Adrenal gland (tissue), 12 donors: ENCODE results near the gene FNIP2. TPM values are rescaled to one million over a fixed set of nuclear protein-coding genes. Genes with fewer than 3 reads are reported as not detected.

Experiments
- DNase-seq, 7 donors: peaks; one replicate each; pipeline ENCODE4 v3.0.0-alpha.2; 2019 to 2020
- H3K27ac ChIP-seq, 5 donors: fragments of 200-600 bp; sonication (generic) in 4 of 5; 1 replicate in 3 of 5; 2 replicates in 2 of 5; pipeline versions ENCODE4 v1.5.1 to v1.8.0; 2016 to 2020; ENCODE audit warnings: mild to moderate bottlenecking in 1 of 5
- H3K27me3 ChIP-seq: fragments of 200-600 bp; 2 replicates; pipeline ENCODE4 v1.8.0; 2021
- H3K36me3 ChIP-seq, 2 donors: fragments of 200-600 bp; replicated peaks in 1 of 2; 1 replicate in 1 of 2; 2 replicates in 1 of 2; pipeline versions ENCODE4 v1.5.1 to v1.8.0; 2018 to 2022
- H3K4me1 ChIP-seq, 2 donors: fragments of 200-600 bp; replicated peaks in 1 of 2; 1 replicate in 1 of 2; 2 replicates in 1 of 2; pipeline versions ENCODE4 v1.5.1 to v1.8.0; 2018 to 2021
- H3K4me3 ChIP-seq, 4 donors: fragments of 200-600 bp; sonication (generic) in 3 of 4; one replicate each; pipeline ENCODE4 v1.5.1; 2016 to 2018
- H3K9me3 ChIP-seq, 3 donors: fragments of 200-600 bp; sonication (generic) in 1 of 3; replicated peaks in 1 of 3; 1 replicate in 2 of 3; 2 replicates in 1 of 3; pipeline versions ENCODE4 v1.5.1 to v1.8.0; 2016 to 2021
- CTCF ChIP-seq, 6 experiments: fragments of 450-650 bp in 4 of 6; fragments of 200-600 bp in 2 of 6; sonication (generic) in 1 of 6; IDR thresholded peaks; 1 replicate in 5 of 6; 2 replicates in 1 of 6; pipeline versions ENCODE4 v1.5.1 to v1.8.0; 2016 to 2021; ENCODE audit warnings: antibody characterized with exemption in 6 of 6, mild to moderate bottlenecking in 2 of 6, moderate library complexity in 1 of 6
- POLR2A ChIP-seq, 2 donors: fragments of 450-650 bp; IDR thresholded peaks; one replicate each; pipeline ENCODE4 v1.6.1; 2017; ENCODE audit warnings: antibody characterized with exemption in 2 of 2, mild to moderate bottlenecking in 2 of 2, moderate library complexity in 1 of 2
- WGBS, 4 donors: extraction: QIAGEN DNeasy Blood & Tissue Kit in 2 of 4; methylation state at CpG; one replicate each; pipeline versions ENCODE4 v1.1.5 to v1.1.7; 2013 to 2017; 5-methylcytosine and 5-hydroxymethylcytosine counted together
- intact Hi-C, 2 donors: fragments of 100-400 bp; cut with DNase I; formaldehyde crosslinking; loops; one replicate each; pipeline versions ENCODE4 v1.14.1 to v1.15.0; 2022 to 2023
- polyA plus RNA-seq, 3 donors: library from polyadenylated mRNA; stranded (reverse); fragments of 200-250 nt in 2 of 3; fragments of 350-450 nt in 1 of 3; fragmentation: Illumina TruSeq in 1 of 3; extraction: RNeasy Lipid Tissue Mini Kit (QIAGEN cat#74804) in 1 of 3; gene quantifications; one replicate each; pipeline ENCODE4 v1.2.3, GENCODE V29; 2013 to 2014
- total RNA-seq, 9 donors: library from RNA; depleted of rRNA in 4 of 9; stranded (reverse); fragments of >200 nt in 4 of 9; fragments of 120-200 nt in 1 of 9; fragmentation: NEBNext Ultra II Directional in 1 of 9; extraction: Animal tissue kit (Norgen Biotek cat#: 25700) in 1 of 9; gene quantifications; one replicate each; pipeline versions ENCODE4 v1.1.0 to v1.2.4, GENCODE V29; 2013 to 2023
- donor health status: healthy with polysubstance abuse.
- donor health status: Bipolar disorder and iron deficiency.
- donor health status: DM: yes; HTN: yes; CAD: no.
- donor health status: DM: no; HTN: no; CAD: no.
- donor health status: DM: no; HTN: no; CAD: no.
- donor health status: DM: yes; HTN: yes; CAD: no.

FNIP2 gene
- total and polyA plus RNA-seq, 12 donors = 3.5 to 39.4 (median 27.1) TPM

GRCh38 chr4:158870626-158871334 is 102.0 kb downstream of the FNIP2 start:
- TF ChIP-seq CTCF (IDR thresholded peaks at IDR 0.05) = no peak
- TF ChIP-seq POLR2A (IDR thresholded peaks at IDR 0.05) = no peak
- Histone ChIP-seq H3K4me3 (no peak overlapping the region), H3K36me3 (peaks cover 0 to 12% of the 10 kb centered on the region in 2 donors), H3K9me3 (no peaks in the 10 kb centered on the region), H3K27ac (peak overlapping the region in 1 of 5 donors; percentile 23), H3K27me3 (no peaks in the 10 kb centered on the region), H3K4me1 (peaks cover 0 to 8% of the 10 kb centered on the region in 2 donors)
- intact Hi-C loops = no loop called here
- WGBS, 4 donors = 63 to 73% (median 68%) methylated on average over 8 of the region's 8 CpGs
- no peak for DNase-seq

- Histone ChIP-seq H3K4me3 (no peak overlapping the region), H3K36me3 (peaks cover 0 to 12% of the 10 kb centered on the region in 2 donors)
- WGBS, 4 donors = 17 to 27% (median 25%) methylated on average over 3 of the region's 3 CpGs
Observed at GRCh38 chr4:158871335-158871724, 102.5 kb downstream of the FNIP2 start.

GRCh38 chr4:158873795-158874401 is 105.1 kb downstream of the FNIP2 start:
- Histone ChIP-seq H3K9me3 (no peaks in the 10 kb centered on the region), H3K36me3 (peaks cover 0 to 5% of the 10 kb centered on the region in 2 donors), H3K4me1 (peaks cover 0 to 8% of the 10 kb centered on the region in 2 donors), H3K27me3 (no peaks in the 10 kb centered on the region), H3K27ac (no peak overlapping the region), H3K4me3 (no peak overlapping the region)
- 80 to 87% (median 85%) methylated on average over 4 of the region's 4 CpGs for WGBS, 4 donors
- intact Hi-C loops = no loop called here
- DNase-seq = no peak
- TF ChIP-seq POLR2A (IDR thresholded peaks at IDR 0.05) (no peak), CTCF (IDR thresholded peaks at IDR 0.05) (no peak)

More at GRCh38 chr4:158871335-158871724, 102.5 kb downstream of the FNIP2 start:
- no peak for TF ChIP-seq CTCF (IDR thresholded peaks at IDR 0.05)
- no peak for TF ChIP-seq POLR2A (IDR thresholded peaks at IDR 0.05)
- Histone ChIP-seq H3K27ac (no peak overlapping the region), H3K27me3 (no peaks in the 10 kb centered on the region), H3K4me1 (peaks cover 0 to 8% of the 10 kb centered on the region in 2 donors), H3K9me3 (no peaks in the 10 kb centered on the region)
- DNase-seq = no peak
- intact Hi-C loops = no loop called here

DNA sequence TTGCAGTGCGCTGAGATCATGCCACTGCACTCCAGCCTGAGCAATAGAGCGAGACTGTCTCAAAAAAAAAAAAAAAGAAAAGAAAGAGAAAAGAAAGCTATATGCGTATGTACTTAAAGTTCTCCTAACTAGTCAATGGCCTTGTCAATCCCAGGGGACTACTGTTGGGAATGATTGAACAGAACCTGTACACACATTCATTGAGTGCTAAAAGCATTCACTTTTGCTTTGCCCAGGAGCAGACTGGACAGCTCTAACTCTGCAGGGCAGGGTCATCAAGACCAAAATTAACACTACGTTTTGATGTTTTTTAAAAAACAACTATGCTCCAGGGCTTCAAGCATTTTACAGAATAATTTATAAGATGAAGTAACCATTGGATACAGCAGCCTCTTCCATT is 106.2 kb downstream of the FNIP2 start:
- no peak for TF ChIP-seq CTCF (IDR thresholded peaks at IDR 0.05)
- TF ChIP-seq POLR2A (IDR thresholded peaks at IDR 0.05) = no peak
- H3K9me3 ChIP-seq = no peaks in the 10 kb centered on the region
- H3K36me3 ChIP-seq = no peaks in the 10 kb centered on the region
- peaks cover 0 to 8% of the 10 kb centered on the region in 2 donors for H3K4me1 ChIP-seq
- H3K4me3 ChIP-seq = no peak overlapping the region
- WGBS, 4 donors = 95 to 98% (median 96%) methylated on average over 4 of the region's 4 CpGs
- intact Hi-C loops = no loop called here
- no peak overlapping the region for H3K27ac ChIP-seq
- H3K27me3 ChIP-seq = no peaks in the 10 kb centered on the region
- DNase-seq = no peak
